Measurements from ENCODE around the gene KIRREL3. TPM values are rescaled to one million over a fixed set of nuclear protein-coding genes. Genes with fewer than 3 reads are reported as not detected.

The KIRREL3 gene
- total RNA-seq, 2 experiments from 2014 or later, result not detected

DNA sequence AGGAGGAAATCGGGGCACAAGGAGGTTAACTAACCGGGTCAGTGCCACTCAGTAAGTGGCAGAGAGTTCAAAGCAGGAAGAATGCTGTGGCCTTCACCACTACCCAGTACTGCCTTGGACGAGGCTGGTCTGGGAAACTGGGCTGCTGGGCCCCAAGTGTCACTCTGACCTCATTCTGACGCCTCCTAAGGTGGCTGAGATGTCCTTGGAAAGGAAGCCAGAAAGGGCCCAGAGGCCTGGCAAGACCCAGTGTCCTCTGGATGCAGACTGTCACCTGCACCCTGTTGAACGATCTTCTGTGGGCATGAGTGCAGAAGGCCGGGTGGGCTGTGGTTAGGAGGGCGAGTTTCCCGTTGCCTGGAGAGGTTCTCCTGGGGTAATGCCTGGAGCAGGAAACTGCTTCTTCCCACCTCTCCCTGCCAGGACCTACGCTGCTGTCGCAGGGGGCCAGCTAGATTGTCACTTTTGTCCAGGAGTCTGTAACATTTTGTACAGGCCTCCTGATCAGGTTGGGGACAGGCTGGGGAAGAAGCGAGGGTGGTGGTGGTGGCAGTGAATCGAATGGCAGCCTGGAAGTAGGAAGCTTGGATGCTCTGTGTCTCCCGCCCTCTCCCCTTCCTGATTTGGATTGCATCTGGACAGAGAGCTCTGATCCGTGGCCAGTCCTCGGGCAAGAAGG, 540.0 kb downstream of the KIRREL3 start:
- ATAC-seq (ENCODE audit: poor library complexity) (no peak), DNase-seq (no peak)
- no peaks in the 10 kb centered on the region for H3K9me3 ChIP-seq (ENCODE audit: control insufficient read depth in 1 of 2, insufficient read depth in 1 of 2, low read length in 2 of 2)
- Mint-ChIP-seq H3K4me1 (ENCODE audit: low read depth) (peaks cover 6% of the 10 kb centered on the region), H3K9me3 (no peaks in the 10 kb centered on the region), H3K27me3 (no peaks in the 10 kb centered on the region), H3K4me3 (no peak overlapping the region), H3K27ac (no peak overlapping the region), H3K36me3 (ENCODE audit: low read depth) (no peaks in the 10 kb centered on the region)
- H3K27me3 ChIP-seq (ENCODE audit: control insufficient read depth in 1 of 2, insufficient read depth in 2 of 2, low read length in 2 of 2), result no peaks in the 10 kb centered on the region
- POLR2A ChIA-PET, result no interaction called here
- no peak overlapping the region for H3K27ac ChIP-seq (ENCODE audit: low read depth in 1 of 2, low read length in 2 of 2)
- intact Hi-C loops (cut with DNase I, micrococcal nuclease), result no loop called here
- TF ChIP-seq, protein P1, sequence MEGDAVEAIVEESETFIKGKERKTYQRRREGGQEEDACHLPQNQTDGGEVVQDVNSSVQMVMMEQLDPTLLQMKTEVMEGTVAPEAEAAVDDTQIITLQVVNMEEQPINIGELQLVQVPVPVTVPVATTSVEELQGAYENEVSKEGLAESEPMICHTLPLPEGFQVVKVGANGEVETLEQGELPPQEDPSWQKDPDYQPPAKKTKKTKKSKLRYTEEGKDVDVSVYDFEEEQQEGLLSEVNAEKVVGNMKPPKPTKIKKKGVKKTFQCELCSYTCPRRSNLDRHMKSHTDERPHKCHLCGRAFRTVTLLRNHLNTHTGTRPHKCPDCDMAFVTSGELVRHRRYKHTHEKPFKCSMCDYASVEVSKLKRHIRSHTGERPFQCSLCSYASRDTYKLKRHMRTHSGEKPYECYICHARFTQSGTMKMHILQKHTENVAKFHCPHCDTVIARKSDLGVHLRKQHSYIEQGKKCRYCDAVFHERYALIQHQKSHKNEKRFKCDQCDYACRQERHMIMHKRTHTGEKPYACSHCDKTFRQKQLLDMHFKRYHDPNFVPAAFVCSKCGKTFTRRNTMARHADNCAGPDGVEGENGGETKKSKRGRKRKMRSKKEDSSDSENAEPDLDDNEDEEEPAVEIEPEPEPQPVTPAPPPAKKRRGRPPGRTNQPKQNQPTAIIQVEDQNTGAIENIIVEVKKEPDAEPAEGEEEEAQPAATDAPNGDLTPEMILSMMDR (IDR thresholded peaks at IDR 0.05), result no peak
- no peak overlapping the region for H3K4me3 ChIP-seq (ENCODE audit: low read length)
- no peaks in the 10 kb centered on the region for H3K36me3 ChIP-seq (ENCODE audit: insufficient read depth, low read length)
- peaks cover 11% of the 10 kb centered on the region for H3K4me1 ChIP-seq (ENCODE audit: insufficient read depth, low read length)
- CTCF ChIA-PET, result no interaction called here

DNA sequence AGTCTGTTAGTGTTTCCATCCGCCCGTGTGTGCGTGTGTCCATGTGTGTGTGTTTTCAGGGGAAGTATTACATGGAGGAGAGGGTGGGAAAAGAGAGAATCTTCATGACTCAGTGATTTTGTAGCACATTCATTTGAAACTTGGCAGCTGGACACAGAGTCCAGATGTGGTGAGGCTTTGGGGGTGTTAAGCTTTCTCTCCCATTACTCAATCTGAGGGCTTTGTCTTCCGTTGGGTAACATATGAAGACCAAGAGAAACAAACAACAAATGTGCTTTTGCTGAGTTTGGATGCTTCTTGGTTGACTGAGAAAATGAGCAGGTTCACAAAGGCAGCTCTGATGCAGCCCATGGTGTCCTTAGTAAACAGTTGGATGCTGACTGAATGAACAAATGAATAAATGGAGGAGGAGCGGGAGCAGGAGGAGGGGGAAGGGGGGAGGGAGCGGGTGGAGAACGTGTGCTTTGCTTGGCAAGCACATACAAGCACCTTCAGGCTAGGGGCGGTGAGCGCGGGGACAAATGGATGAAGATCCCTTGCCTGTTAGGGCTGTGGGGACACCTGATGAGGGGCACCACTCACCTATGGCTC, 540.8 kb downstream of the KIRREL3 start:
- H3K4me1 Mint-ChIP-seq (ENCODE audit: low read depth), result no peaks in the 10 kb centered on the region
- intact Hi-C loops (cut with DNase I, micrococcal nuclease), result no loop called here
- Histone ChIP-seq H3K4me3 (ENCODE audit: low read length) (no peak overlapping the region), H3K36me3 (ENCODE audit: insufficient read depth, low read length) (no peaks in the 10 kb centered on the region), H3K27ac (ENCODE audit: low read depth in 1 of 2, low read length in 2 of 2) (no peak overlapping the region), H3K9me3 (ENCODE audit: control insufficient read depth in 1 of 2, insufficient read depth in 1 of 2, low read length in 2 of 2) (no peaks in the 10 kb centered on the region), H3K4me1 (ENCODE audit: insufficient read depth, low read length) (peaks cover 3% of the 10 kb centered on the region), H3K27me3 (ENCODE audit: control insufficient read depth in 1 of 2, insufficient read depth in 2 of 2, low read length in 2 of 2) (no peaks in the 10 kb centered on the region)
- no peaks in the 10 kb centered on the region for H3K9me3 Mint-ChIP-seq
- TF ChIP-seq, protein P1 (IDR thresholded peaks at IDR 0.05), result no peak
- no peak for ATAC-seq (ENCODE audit: poor library complexity)
- H3K27me3 Mint-ChIP-seq, result no peaks in the 10 kb centered on the region
- POLR2A ChIA-PET, result no interaction called here
- H3K36me3 Mint-ChIP-seq (ENCODE audit: low read depth), result no peaks in the 10 kb centered on the region
- DNase-seq, result no peak
- no peak overlapping the region for H3K4me3 Mint-ChIP-seq
- CTCF ChIA-PET, result no interaction called here
- H3K27ac Mint-ChIP-seq, result no peak overlapping the region

DNA sequence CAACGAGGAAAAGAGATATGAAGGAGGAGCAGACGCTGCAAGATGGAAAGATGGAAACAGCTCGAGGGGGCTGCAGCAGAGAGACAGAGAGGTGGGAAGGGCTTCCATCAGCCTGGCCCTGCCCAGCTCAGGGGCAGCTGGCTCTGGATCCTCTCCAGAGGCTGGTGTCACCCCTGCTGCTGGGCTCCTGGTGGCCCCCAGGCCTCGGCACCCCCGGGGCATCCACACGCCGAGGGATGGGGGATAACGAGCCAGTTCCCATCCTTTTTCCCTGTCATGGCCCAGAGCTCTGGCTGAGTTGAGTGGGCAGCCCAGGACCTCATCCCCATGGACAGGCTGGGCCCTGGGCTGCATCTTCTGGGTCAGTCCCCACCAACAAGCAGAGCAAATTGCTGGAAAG, 542.8 kb downstream of the KIRREL3 start:
- DNase-seq, result no peak
- no peaks in the 10 kb centered on the region for H3K9me3 Mint-ChIP-seq
- H3K27ac Mint-ChIP-seq, result no peak overlapping the region
- H3K9me3 ChIP-seq (ENCODE audit: control insufficient read depth in 1 of 2, insufficient read depth in 1 of 2, low read length in 2 of 2), result no peaks in the 10 kb centered on the region
- no peaks in the 10 kb centered on the region for H3K4me1 ChIP-seq (ENCODE audit: insufficient read depth, low read length)
- no peak overlapping the region for H3K4me3 Mint-ChIP-seq
- CTCF ChIA-PET, result no interaction called here
- no peak for ATAC-seq (ENCODE audit: poor library complexity)
- H3K36me3 ChIP-seq (ENCODE audit: insufficient read depth, low read length), result no peaks in the 10 kb centered on the region
- H3K4me3 ChIP-seq (ENCODE audit: low read length), result no peak overlapping the region
- TF ChIP-seq, protein P1 (IDR thresholded peaks at IDR 0.05), result no peak
- no peaks in the 10 kb centered on the region for H3K27me3 Mint-ChIP-seq
- no peaks in the 10 kb centered on the region for H3K4me1 Mint-ChIP-seq (ENCODE audit: low read depth)
- intact Hi-C loops (cut with DNase I, micrococcal nuclease), result no loop called here
- no peak overlapping the region for H3K27ac ChIP-seq (ENCODE audit: low read depth in 1 of 2, low read length in 2 of 2)
- H3K27me3 ChIP-seq (ENCODE audit: control insufficient read depth in 1 of 2, insufficient read depth in 2 of 2, low read length in 2 of 2), result no peaks in the 10 kb centered on the region
- POLR2A ChIA-PET, result no interaction called here
- no peaks in the 10 kb centered on the region for H3K36me3 Mint-ChIP-seq (ENCODE audit: low read depth)

Measured in CD4-positive, alpha-beta T cell (primary cell).